ENCODE results near the gene ELL2.

GRCh38 chr5:95948631-95949030 lies 13.0 kb downstream of the ELL2 start:
- TF ChIP-seq CTCF (IDR thresholded peaks at IDR 0.05; ENCODE audit: poor library complexity, severe bottlenecking) (no peak), TAF1 (IDR thresholded peaks at IDR 0.05; ENCODE audit: low read depth) (no peak), MXI1 (conservative IDR thresholded peaks at IDR 0.05; ENCODE audit: poor library complexity, severe bottlenecking) (no peak), EP300 (conservative IDR thresholded peaks at IDR 0.05; ENCODE audit: poor library complexity, severe bottlenecking) (no peak), POLR2AphosphoS5 (IDR thresholded peaks at IDR 0.05) (no peak), SMC3 (conservative IDR thresholded peaks at IDR 0.05; ENCODE audit: poor library complexity) (no peak), RAD21 (conservative IDR thresholded peaks at IDR 0.05) (no peak), REST (IDR thresholded peaks at IDR 0.05; ENCODE audit: borderline replicate concordance) (no peak)

Data from neural cell (in vitro differentiated cells).